ENCODE results near the gene NFKB2.

The NFKB2 gene

GRCh38 chr10:102432162-102432950, 36.9 kb downstream of the NFKB2 start, which contains the start of gene CUEDC2:
TSS of gene CUEDC2 (minus strand) at chr10:102432574. CDS start at chr10:102425188, 7,386 bp downstream.
- Mint-ChIP-seq H3K4me3 (peak within 1 kb of the TSS; percentile 97 to 98 (median 97)), H3K9me3 (no peaks in the 10 kb centered on the region), H3K36me3 (ENCODE audit: low read depth) (no peaks in the 10 kb centered on the region), H3K4me1 (peaks cover 35% of the 10 kb centered on the region), H3K27me3 (ENCODE audit: low read depth) (peaks cover 6% of the 10 kb centered on the region), H3K27ac (peak within 1 kb of the TSS; percentile 89 to 96 (median 93))
- TF ChIP-seq, protein P1, sequence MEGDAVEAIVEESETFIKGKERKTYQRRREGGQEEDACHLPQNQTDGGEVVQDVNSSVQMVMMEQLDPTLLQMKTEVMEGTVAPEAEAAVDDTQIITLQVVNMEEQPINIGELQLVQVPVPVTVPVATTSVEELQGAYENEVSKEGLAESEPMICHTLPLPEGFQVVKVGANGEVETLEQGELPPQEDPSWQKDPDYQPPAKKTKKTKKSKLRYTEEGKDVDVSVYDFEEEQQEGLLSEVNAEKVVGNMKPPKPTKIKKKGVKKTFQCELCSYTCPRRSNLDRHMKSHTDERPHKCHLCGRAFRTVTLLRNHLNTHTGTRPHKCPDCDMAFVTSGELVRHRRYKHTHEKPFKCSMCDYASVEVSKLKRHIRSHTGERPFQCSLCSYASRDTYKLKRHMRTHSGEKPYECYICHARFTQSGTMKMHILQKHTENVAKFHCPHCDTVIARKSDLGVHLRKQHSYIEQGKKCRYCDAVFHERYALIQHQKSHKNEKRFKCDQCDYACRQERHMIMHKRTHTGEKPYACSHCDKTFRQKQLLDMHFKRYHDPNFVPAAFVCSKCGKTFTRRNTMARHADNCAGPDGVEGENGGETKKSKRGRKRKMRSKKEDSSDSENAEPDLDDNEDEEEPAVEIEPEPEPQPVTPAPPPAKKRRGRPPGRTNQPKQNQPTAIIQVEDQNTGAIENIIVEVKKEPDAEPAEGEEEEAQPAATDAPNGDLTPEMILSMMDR (IDR thresholded peaks at IDR 0.05; ENCODE audit: unreplicated experiment in 3 of 3), result no peak

DNA sequence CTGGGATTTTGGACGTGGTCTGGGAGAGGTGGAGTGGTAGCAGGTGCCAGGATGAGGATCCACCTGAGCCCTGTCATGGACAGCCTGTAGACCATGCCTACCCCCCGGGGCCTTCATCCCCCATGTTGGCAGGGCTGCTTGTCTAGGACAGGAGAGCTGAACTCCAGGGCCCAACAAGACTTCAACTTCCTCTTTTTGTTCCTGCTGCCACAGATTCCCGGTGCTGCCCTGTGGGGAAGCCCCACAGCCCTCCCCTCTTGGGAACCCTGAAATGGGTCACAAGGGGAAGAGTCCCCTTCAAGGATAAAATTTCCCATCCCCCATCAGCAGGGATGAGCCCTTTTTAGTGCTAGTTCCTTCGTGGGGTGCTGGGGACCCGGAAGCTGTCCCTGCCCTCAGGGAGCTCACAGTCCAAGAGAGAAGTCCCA, 38.1 kb downstream of the NFKB2 start:
- H3K36me3 Mint-ChIP-seq (ENCODE audit: low read depth), result no peaks in the 10 kb centered on the region
- H3K4me1 Mint-ChIP-seq, result peaks cover 35% of the 10 kb centered on the region
- H3K4me3 Mint-ChIP-seq, result peak overlapping the region; percentile 52 to 97 (median 97)
- no peaks in the 10 kb centered on the region for H3K9me3 Mint-ChIP-seq
- peak overlapping the region in 1 of 3 experiments; percentile 93 for H3K27ac Mint-ChIP-seq
- peaks cover 6% of the 10 kb centered on the region for H3K27me3 Mint-ChIP-seq (ENCODE audit: low read depth)
- TF ChIP-seq, protein P1 (IDR thresholded peaks at IDR 0.05; ENCODE audit: unreplicated experiment in 3 of 3), result no peak

DNA sequence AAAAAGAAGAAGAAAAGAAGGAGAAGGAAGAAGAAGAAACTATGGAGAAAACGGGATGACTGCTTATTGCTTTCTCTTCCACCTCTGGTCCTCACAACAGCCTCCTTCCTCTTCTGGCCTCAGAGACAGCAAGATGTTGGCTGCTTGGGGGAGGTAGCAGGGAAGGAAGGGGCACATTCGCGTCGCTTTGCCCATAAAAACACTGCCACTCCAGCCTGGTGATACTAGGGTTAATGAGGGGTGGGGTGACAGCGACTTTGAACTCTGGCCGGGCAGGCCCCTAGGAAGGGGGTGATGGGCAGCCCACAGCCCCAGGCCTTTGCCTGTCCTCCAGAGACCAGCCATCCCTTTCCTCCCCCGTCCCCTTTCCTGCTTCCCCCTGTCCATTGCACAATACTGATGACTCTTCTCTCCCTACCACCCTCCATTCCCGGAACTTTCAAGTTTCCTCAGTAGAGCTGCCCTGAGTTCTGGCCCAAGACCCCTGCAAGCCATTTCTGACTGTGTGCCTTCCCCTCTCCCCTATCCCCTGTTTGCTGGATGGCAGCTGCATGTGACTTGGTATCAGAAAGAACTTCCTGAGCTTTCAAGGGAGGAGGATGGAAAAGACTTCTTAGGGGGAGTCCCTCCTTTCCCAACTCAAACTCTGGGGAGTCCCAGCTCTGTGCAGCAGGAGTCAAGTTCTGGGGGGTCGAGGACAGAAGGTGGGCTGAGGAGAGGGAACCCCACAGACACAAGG, 39.1 kb downstream of the NFKB2 start:
- peak overlapping the region; percentile 86 to 93 (median 93) for H3K27ac Mint-ChIP-seq
- H3K4me3 Mint-ChIP-seq, result peak overlapping the region; percentile 69 to 78 (median 77)

DNA sequence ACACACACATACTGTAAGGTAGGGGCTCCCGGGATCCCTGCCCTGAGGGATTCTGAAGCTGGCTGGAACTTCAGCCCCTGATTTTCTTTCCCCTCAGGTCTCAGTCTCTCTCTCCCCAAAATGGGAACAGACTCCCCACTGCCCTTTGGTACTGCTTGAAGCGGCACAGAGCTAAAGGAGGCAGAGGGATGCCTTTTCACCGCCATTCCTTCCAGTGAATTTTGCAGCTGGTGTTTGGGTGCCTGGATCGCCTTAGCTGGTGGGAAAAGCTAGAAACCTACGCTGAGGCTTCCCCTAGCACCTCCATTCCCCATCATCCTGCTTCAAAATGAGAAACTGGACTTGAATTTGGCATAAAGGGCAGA, 39.6 kb downstream of the NFKB2 start:
- TF ChIP-seq, protein P1 (IDR thresholded peaks at IDR 0.05; ENCODE audit: unreplicated experiment in 3 of 3), result no peak
- H3K27me3 Mint-ChIP-seq (ENCODE audit: low read depth), result peaks cover 6% of the 10 kb centered on the region
- peaks cover 35% of the 10 kb centered on the region for H3K4me1 Mint-ChIP-seq
- H3K4me3 Mint-ChIP-seq, result peak overlapping the region; percentile 69 to 78 (median 77)
- H3K9me3 Mint-ChIP-seq, result no peaks in the 10 kb centered on the region
- H3K27ac Mint-ChIP-seq, result peak overlapping the region; percentile 86 to 93 (median 93)
- no peaks in the 10 kb centered on the region for H3K36me3 Mint-ChIP-seq (ENCODE audit: low read depth)

More for the DNA sequence above, 39.1 kb downstream of the NFKB2 start:
- Mint-ChIP-seq H3K27me3 (ENCODE audit: low read depth) (peaks cover 6% of the 10 kb centered on the region), H3K36me3 (ENCODE audit: low read depth) (no peaks in the 10 kb centered on the region), H3K4me1 (peaks cover 35% of the 10 kb centered on the region), H3K9me3 (no peaks in the 10 kb centered on the region)
- TF ChIP-seq, protein P1 (IDR thresholded peaks at IDR 0.05; ENCODE audit: unreplicated experiment in 3 of 3), result no peak

- no peaks in the 10 kb centered on the region for H3K36me3 Mint-ChIP-seq (ENCODE audit: low read depth)
- peak overlapping the region; percentile 69 to 78 (median 77) for H3K4me3 Mint-ChIP-seq
- TF ChIP-seq, protein P1 (IDR thresholded peaks at IDR 0.05; ENCODE audit: unreplicated experiment in 3 of 3), result no peak
- H3K9me3 Mint-ChIP-seq, result no peaks in the 10 kb centered on the region
- peaks cover 6% of the 10 kb centered on the region for H3K27me3 Mint-ChIP-seq (ENCODE audit: low read depth)
- H3K27ac Mint-ChIP-seq, result peak overlapping the region; percentile 86 to 93 (median 93)
- peaks cover 35% of the 10 kb centered on the region for H3K4me1 Mint-ChIP-seq
Observed at GRCh38 chr10:102435529-102436233, 40.2 kb downstream of the NFKB2 start.
